DMS53 treated with DMSO at 0.1 percent for 48 hours (cell line): ENCODE results near the gene LEF1.
"Not testable (repeated sequence)": the region's sequence is repeated elsewhere in the genome, so short reads cannot be mapped to it uniquely, and the experiment has no call there.

ENCODE experiments used
- DNase-seq: peaks from one replicate; lab custom pipeline; 2025; ENCODE audit not compliant: unreplicated experiment; lab: John Stamatoyannopoulos, UW

The LEF1 gene

DNA sequence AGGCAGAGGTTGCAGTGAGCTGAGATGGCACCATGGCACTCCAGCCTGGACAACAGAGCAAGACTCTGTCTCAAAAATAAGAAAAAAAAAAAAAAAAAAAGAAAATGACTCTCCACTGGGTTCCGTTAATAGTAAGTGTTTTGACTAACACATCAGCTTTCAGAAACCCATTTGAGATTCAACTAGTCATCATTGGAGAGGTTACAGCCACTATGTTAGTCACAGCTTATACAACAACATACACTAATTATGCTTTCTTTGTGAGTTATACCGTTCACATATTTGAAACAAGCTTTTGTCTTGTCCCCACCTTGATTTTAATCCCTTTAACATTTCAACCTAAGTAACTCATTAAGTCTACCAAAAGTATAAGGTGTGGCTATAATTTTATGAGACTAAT, 130.8 kb downstream of the LEF1 start:
- no peak for DNase-seq

DNA sequence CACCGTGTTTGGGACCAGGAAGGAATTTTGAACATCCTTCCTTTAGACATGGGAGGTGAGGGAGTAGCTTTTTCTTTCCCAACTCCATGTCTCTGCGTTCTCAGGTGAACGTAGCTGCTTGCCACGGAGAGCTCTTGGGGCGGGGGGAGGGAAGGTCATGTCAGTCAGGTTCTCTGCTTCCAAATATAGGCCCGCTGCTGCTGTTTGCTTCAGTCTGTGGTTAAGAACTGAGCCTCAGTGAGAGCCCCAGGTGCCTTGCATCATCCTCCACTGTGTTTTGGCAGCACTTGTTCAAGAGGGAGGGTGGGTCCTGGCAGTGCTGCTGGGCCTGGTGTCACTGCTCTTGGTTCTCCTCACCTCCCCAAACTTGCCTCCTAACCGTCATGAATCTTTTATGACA, 132.5 kb downstream of the LEF1 start:
- no peak for DNase-seq

DNA sequence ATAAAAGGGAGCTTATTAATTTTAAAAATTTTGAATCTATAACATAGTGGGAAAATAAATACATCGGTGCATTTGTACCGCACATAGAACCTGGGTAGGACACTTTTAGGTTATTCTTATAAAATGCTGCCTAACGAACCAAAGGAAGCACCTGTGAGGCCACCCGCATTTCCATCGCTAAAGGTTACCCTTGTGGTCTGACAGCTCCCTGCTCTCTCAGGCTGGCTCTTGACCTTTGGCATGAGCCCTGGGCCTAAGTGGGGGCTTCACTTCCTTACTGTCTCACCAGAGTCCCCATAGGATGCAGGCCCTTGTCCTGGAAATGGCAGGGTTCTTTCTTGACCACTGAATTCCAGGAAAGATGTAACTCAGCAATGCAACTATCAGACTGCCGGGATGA, 133.0 kb downstream of the LEF1 start:
- DNase-seq = no peak

DNA sequence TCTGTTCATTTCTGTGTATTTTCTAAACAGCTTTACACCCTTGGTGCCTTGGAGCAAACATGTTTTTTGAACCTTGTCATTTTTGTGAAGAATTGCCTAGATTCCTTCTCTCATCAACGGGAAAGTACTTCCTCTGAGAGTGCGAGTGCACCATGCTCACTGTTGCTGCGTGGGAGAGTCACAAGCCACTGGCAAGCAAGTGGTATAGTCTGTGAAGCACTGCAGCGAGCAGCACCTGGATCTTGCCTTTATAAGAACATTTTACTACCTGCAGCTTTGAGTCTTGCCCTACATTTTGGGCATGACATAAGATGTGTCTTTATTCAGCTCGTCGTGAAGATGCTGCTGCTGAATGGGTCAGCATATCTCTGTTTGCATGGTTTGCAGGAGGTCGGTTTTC, 134.2 kb downstream of the LEF1 start:
- no peak for DNase-seq

DNA sequence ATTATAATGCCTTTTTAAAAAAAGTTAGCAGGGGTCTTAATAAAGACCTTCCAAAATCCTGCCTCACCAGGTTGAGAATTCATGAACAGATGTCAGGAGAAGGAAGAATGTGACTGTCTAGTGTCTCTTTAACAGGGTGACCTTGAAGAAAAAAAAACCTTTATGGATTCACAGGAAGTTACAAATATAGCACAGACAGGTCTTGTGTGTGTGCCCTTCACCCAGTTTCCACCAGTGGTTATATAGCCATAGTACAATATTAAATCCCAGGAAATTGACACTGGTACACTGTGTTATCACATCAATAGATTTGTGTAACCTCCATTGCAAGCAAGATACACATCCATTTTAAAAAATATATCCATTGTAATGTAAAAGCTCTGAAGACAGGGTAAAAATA, 135.4 kb downstream of the LEF1 start:
- DNase-seq = no peak

DNA sequence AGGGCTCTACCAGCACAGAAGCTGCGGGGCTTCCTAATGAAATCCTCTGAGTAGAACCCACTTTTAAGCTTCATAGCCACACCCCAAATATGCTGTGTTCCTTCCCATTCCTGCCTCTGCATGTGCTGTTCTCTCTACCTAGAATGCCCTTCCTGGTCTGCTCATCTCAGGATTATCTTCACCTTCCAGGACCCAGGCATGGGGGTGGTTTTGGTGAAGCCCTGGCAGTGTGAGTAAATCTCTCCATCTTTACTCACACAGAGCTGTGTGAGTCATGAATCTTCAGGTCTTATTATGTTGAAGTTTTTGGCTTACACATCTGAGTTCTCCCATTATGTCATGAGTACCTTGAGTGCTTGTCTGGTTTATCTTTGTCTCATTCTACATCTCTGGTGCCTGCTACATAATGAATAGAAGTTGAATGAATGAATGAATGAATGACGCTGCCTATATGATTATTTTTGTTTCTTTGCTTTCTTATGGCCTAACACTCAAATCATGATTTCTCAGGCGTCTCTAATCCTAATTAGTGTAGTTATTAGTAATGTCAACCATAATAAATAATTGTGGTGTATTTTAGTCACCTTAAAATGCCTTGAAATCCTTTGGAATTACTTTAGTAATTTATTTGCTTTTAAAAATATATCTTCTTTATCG, 137.2 kb downstream of the LEF1 start:
- no peak for DNase-seq

DNA sequence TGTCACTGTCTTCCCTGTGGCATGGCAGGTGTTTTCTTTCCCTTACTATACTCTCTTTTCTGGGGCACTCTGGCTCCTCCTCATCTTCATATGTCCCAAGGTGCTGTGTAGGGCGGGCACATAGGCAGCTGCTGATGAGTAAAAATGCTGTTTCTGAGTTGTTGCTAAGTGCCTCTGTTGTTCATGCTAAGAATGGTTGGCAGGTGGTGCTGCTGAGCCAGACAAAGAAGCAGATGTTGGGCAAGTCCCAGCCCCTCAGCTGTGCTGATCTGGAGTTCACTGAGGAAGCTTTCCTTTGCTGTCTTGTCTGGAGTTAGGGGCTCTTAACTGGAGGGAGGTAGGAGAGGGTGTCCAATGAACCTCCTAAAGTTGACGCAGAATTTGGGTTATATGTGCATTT, 138.4 kb downstream of the LEF1 start:
- DNase-seq = peak; percentile 36

DNA sequence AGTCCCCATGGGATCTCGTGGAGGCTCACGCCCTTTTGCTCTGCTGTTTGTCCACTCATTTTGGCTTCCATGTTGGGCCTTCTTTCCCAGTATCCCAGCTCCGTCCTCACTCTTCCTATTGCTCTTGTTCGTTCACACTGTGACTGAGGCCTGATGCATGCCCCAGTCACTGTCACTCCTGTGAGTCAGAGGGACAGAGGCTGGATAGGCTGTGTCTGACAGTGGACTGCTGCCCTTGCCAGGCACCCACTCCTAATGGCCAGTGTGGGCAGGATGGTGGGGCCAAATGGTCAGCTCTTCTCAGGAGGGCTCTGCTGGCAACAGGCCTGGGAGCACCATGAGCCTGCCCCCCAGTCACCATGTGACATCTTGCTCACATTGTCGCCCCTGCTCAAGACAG, 139.0 kb downstream of the LEF1 start:
- DNase-seq = no peak

DNA sequence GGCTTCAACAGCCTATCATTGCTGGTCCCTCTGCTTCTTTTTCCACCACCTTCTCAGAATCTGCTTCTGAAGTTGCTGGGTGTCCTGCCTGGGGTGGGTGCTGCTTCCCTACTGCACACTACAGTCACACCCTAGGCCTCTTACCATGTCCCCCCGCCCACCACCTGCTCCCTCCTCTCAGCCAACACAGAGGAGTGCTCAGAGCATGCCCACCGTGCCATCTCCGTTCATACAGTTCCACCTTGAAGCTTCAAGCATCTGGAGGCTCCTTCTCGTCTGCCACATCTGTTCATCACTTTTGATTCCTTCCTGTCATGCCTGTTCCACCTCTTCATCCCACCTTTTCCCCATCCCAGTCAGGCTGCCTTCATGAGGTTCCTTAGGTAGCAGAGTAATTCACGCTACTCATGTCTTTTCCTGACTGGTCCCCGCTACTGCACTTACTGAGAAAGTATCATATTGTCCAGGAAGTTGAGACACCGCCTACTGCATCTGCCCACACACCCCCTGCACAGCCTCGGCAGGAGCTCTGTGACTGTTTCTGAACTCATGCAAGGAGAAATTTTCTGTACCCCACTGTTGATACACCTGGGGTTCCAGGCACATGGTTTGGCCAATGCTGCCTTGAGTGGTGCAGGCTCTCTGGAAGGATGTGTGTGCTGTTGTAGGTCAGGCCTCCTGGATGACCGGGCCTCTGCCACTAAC, 139.6 kb downstream of the LEF1 start:
- DNase-seq = no peak

DNA sequence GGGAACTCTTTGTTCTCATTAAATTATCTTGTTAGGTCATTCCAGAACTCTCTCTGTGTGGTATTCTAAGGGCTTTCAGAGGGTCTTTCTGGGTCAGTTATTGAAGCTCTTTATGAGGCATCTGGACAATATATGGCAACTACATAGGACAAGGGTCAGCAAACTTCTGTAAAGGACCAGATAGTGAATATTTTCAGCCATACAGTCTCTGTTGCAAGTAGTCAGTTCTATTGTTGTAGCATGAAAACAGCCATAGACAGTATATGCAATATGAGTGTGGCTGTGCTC, 143.9 kb downstream of the LEF1 start:
- no peak for DNase-seq

DNA sequence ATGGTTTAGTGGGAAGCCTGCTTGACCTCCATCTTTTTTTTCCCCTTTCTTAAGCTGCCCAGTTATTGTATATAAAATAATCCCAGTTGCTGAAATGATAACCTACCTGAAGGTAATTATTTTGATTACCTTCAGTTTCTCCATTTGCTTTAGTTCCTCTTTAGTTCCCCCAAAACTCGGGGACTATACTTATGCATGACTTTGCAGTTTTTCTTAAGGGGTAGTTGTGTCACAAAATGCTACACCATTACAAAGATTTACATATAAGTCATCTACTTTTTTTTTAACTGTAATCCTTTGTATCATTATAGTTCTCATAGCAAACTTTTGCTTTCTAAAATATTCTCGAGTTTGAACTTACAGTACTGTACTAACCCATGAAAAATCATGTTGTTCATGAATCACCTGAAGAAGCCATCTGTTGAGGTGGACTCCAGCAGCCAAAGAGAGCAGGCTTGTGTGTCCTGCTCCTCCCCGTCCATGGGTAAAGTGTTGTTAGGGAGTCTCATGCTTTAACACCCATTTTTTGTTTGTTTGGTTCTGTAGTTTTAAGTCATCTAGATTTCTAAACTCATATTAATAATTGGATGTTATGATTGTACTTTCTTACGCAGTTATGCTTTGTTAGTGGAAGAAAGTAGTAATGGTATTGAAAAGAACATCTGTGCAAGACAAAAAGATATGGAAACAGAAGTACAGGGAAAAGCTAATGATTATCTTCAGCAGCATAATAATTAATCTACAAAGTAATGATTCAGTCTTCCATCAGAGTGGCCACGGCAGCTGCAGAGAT, 144.5 kb downstream of the LEF1 start:
- no peak for DNase-seq

DNA sequence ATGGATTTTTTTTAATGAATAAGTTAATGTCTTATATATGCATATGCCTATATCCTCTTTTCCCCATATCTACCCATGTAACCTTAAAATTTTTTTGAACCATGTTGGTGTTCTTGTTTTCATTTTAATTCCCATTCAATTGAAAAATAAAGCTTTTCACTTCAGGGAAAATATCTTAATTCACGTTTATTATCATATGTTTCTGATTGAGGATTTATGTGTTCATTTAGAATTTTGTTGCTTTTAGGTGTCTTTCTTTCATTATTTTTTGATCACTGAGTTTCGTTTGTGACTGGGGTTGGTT, 149.9 kb downstream of the LEF1 start:
- no peak for DNase-seq

DNA sequence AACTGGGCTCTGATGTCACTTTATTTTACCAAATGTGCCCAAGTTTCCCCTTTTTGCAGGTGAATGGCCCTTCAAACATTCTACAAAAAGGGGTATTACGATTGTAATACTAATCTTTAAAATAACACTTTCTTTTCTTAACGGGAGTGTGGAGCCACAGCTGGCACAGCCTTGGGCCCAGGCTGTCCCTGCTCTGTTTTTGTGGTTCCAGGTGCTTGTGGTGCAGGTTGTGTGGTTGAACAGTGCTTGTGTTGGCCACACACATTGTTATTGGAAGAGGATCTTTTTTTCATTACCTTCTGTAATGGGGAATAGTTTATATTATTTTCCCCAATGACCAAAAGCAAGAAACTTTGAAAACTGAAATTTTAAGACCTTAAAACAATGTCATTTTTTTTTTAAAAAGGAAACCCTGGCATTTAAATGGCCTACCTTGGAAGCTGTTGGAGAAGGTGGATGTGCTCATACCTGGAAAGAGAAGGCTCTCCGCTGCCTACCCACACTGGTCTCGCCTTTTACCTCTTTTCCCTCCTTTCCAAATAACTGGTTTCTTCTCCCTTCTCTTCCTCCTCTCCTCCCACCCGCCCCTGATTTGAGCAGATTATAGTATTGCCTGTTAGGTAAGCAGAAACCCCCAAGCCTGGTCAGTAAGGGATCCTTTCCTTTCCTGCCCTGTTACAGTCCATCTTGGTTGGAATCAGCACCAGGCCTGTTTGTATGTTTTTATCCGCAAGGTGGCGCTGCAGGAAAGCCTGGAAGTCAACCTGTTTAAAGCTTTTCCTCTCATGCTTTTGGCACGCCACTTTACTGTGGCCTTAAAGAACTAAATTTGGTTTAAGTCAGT, 150.5 kb downstream of the LEF1 start:
- DNase-seq = peak; percentile 34

DNA sequence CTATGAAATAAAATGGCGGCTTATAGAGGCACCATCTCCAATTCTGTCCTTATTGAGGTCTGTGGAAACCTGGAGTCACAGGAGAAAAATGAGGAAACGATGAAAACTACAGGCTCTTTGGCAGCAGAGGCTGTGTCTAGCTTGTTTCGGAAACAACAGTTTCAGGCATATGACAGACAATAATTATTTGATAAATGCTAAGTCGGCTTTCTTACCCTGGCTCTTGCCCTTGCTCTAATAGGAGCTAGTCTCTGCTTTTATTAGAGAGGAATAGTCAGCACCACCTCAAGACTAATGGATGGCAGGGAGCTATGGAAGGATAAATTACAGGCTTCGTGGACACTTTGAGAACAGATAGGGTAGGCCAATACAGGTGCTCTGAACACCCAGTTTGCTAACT, 154.8 kb downstream of the LEF1 start:
- no peak for DNase-seq

DNA sequence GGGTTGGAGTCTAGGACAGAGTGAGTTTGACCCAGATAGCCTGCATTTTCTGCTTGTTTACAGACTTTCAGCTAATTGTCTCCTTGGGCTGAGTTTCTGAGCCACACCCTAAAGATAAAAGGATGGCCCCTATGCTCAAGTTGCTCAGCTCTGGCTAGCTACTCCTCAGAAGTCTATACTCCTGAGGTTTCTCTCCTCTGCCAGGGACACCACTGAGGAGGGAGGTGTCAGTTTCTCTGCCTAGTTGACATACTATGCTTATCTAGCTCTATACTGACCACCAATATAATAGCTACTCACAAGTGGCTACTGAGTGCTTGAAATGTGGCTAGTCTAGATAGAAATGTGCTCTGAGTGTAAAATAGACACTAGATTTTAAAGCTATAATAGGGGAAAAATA, 155.4 kb downstream of the LEF1 start:
- no peak for DNase-seq

DNA sequence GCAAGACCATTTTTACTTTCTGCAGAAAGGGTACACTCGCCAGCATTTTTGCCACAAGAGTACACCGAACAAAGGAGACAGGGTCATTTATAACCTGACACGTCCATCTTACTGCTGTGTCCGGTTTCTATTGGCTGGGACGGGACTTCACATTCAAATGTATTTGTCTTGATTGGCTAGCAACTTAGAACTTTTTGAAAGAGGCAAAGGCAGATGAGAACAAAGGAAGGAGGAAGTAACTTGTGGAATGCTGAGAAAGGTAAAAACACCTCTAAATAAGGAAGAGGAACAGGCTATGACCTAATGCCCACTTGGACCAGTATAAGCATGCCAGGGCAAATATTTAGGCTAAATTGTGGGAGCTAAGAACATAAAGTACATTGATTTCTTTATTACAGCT, 156.3 kb downstream of the LEF1 start:
- DNase-seq = not testable (repeated sequence)

DNA sequence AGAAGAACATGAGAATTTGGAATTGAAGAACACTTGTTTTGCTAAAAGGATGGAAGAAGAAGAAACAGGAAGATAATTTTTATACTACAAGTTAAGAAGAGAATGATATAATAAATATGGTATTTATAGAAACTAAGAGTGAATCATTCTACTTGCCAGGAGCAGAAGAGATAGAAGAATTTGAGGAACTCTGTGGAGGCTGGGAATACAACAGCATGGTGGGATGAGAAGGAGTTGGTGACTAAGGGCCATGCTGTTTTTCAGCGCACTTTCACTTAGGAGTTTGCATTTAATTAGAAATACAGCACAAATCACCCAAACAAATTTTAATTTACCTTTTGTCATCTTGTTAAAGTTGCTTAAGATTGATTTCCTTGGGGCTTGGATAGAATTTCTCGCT, 158.6 kb downstream of the LEF1 start:
- no peak for DNase-seq

DNA sequence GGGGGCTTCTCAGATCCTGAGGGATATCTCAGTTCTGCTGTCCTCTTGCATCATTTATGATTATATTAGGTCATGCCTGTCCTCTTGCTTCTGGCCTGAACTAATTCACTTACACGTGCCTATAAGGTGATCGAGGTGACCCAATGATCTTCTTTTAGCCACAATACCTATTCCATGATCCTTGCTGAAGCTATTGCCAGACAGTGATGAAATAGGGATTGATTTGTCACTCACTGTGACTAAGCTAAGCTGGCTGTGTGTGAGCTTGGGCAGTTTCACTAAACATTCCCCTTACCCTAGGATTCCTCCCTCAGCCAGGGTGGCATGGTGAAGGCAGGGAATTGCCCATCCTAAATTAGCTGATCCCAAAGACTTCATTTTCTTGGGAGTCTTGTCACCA, 160.0 kb downstream of the LEF1 start:
- DNase-seq = no peak

DNA sequence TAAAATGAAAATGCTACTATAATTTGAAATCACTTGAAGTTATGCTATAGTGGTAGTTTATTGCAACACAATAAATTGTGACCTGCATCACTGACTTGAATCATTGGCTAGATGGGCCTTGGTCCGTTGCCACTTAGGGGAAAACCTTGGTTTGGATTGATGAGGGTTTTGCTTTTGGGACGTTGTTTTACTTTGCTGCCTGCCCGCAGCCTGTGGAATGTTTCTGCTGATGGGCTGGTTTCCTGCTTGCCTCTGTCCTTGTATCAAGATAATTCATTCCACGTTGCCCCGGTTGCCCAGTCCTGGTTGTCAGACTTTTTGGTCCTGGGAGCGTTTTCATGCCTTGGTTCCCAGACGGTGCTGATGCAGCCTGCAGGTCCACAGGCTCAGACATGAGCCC, 160.7 kb downstream of the LEF1 start:
- no peak for DNase-seq

DNA sequence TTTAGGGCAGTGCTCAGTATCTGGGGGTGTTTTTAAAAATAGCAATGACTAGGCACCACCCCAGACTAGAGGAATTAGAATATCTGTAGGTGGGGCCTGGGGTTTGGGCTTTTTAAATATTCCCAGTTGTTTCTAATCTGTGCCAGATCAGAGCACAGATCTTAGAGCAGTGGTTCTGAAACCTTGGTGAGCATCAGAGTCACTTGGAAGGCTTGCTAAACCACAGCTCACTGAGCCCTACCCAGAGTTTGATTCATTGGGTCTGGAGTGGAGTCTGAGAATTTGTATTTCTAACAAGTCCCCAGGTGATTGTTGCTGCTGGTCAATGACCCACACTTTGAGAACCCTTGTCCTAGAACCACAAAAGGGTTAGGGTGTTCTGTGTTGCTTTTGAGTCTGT, 162.4 kb downstream of the LEF1 start:
- no peak for DNase-seq

DNA sequence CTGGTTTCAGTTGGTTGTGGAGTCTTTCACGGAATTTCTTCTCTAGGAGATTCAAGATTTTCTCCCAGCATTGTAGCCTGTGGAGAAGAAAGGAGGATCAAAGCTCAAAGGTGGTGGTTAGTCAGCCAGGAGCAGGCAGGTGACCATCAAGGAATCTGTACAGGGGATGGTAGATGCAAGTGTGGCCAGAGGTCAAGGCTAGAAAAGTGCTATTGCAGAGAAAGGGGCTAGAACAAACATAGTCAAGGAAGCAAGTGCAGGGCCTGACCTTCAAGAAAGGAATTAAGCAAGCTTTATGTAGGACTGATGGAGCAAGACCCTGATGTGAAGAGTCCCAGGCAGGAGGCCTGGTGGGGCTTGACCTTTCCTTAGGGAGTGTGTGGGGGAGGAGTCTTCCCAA, 162.9 kb downstream of the LEF1 start:
- DNase-seq = no peak

DNA sequence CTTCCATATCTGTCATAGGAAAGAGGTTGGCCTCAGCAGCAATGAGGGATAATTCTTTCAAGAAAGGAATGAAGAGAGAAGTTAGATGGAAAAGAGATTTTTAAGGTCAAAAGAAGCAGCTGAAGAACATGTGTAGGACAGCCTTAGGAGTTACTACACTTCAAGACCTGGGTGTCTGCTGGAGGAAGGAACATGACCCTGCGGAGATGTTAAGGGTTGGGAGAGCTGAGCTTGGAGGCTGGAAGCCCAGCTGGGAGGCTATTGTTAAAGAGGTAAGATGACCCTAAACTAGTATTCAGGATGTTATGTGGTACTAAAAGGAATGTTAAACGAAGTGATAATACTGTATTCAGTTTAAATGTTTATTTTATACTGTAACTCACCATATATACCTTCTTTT, 164.1 kb downstream of the LEF1 start:
- DNase-seq = no peak
